ENCODE data around the gene CDC37.

Gene CDC37

DNA sequence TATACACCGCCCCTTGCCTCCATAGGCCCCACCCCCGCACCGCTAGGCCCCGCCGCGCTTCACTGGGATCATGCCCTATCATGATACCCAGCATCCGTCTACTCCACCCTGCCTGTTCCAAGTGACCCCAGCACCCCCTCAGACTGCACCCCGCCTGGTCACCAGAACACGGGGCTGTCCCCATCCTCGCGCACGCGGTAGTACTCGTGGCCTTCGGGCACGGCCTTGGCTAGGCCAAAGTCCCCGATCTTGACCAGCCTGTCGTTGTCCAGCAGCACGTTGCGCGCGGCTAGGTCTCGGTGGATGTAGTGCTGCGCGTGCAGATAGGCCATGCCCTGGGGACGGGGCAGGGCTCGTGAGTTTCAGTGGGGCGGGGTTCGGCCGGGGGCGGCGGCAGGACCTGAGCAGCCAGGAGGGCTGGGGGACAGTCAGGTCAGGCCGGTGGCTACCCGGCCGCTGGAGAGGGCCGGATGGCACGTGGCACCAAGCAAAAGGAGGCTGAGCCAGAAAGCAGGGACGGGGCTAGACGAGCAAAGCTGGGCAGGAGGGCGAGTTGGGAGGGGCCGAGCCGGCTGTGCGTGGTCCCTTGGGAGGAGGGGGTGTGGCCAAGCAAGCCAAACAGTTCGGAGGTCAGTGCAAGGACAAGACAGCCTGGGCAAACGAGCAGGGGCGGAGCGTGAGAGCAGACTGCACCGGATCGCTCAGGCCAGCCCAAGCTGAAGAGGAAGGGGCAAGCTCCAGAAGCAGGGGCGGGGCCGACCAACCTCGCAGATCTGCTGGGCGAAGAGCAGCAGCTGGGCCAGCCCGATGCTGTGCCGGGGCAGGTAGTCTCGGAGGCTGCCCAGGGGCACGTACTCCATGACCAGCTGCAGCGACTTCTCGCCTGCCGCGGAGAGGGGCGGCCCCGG lies 50.3 kb downstream of the CDC37 start:
- DNase-seq = peak; percentile 97

DNA sequence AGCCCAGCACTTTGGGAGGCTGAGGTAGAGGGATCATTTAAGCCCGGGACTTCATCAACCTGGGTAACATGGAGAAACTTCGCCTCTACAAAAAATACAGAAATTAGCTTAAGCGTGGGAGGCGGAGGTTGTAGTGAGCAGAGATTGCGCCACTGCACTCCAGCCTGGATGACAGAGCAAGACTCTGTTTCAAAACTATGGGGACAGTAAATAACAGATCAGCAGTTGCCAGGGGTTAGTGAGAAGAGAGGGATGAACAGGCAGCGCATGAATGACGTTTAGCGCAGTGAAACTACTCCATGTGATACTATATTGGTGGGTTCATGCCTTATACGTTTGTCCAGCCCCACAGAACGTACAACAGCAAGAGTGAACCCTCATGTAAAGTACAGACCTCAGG lies 56.8 kb downstream of the CDC37 start:
- no peak for DNase-seq

DNA sequence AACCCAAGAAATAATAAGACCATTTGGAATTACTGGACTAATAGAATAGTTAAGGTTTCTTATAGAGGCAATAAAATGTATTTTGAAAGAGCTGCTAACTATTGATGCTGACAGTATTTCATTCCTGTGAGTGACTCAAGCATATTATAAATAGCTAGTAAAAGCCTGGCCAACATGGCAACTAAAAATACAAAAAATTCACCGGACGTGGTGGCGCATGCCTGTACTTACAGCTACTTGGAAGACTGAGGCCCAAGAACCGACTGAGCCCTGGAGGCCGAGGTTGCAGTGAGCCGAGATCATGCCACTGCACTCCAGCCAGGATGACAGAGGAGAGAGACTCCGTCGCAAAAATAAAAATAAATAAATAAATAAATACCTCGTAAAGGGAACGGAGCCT lies 58.6 kb downstream of the CDC37 start:
- DNase-seq = no peak

DNA sequence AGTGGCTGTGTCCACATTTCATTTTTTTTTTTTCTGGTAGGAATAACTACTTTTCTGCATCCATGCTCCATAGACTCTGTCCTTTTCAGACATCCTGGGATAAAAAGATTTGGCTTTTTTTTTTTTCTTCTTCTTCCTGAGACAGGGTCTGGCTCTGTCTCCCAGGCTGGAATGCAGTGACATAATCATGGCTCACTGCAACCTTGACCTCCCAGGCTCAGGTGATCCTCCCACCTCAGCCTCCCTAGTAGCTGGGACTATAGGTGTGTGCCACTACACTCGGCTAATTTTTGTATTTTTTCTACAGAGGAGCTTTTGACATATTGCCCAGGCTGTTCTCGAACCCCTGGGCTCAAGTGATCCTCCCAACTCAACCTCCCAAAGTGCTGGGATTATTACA lies 59.8 kb downstream of the CDC37 start:
- DNase-seq = no peak

All from NCI-H82 (cell line).